SK-N-SH (cell line): ENCODE data around the gene PHOSPHO2. TPM values are rescaled to one million over a fixed set of nuclear protein-coding genes. Genes with fewer than 3 reads are reported as not detected.

Experiments
- CTCF ChIA-PET: fragments of 300-600, 350-600 bp; formaldehyde crosslinking; extraction: SDS; loops from one replicate; lab custom pipeline; 2021; lab: Yijun Ruan, JAX
- POLR2A ChIA-PET: fragments of 350-600 bp; sonication (Branson Sonifier 250); formaldehyde crosslinking; extraction: SDS; loops from one replicate; lab custom pipeline; 2020; ENCODE audit warnings: antibody characterized with exemption, inconsistent platforms; lab: Yijun Ruan, JAX
- DNase-seq: peaks from one replicate; pipeline ENCODE4 v3.0.0; 2012
- H2AFZ ChIP-seq: fragments of 200-600 bp; sonication (generic); 2 replicates; pipeline ENCODE4 v1.8.1; 2016; ENCODE audit warnings: antibody characterized with exemption, mild to moderate bottlenecking, low read depth
- H3F3A ChIP-seq: fragments of 200-600 bp; sonication (generic); replicated peaks from 2 replicates; pipeline ENCODE3; 2016; ENCODE audit warnings: antibody characterized with exemption, mild to moderate bottlenecking; ENCODE audit not compliant: insufficient read depth
- H3K27ac ChIP-seq, 2 experiments: fragments of 200-500 bp in 1 of 2; fragments of 200-600 bp in 1 of 2; sonication (Bioruptor generic) in 1 of 2; sonication (generic), shearing (Covaris generic) in 1 of 2; 2 replicates each; pipeline versions ENCODE4 v1.5.1 to v1.6.1; 2014 to 2016; ENCODE audit warnings: low read depth in 2 of 2, inconsistent platforms in 1 of 2, low read length in 1 of 2, mild to moderate bottlenecking in 1 of 2, mixed read lengths in 1 of 2
- H3K27me3 ChIP-seq: fragments of 200-600 bp; sonication (generic), shearing (Covaris generic); 2 replicates; pipeline ENCODE4 v1.6.1; 2016; ENCODE audit warnings: mixed run types; ENCODE audit not compliant: insufficient read depth
- H3K36me3 ChIP-seq, 2 experiments: fragments of 200-500 bp in 1 of 2; fragments of 200-600 bp in 1 of 2; sonication (Bioruptor generic) in 1 of 2; sonication (generic) in 1 of 2; replicated peaks in 1 of 2; 2 replicates each; pipeline versions ENCODE3 to v1.5.1; 2014 to 2016; ENCODE audit warnings: low read length in 1 of 2, mild to moderate bottlenecking in 1 of 2; ENCODE audit not compliant: insufficient read depth in 2 of 2, control insufficient read depth in 1 of 2
- H3K4me1 ChIP-seq, 2 experiments: fragments of 200-500 bp in 1 of 2; fragments of 200-600 bp in 1 of 2; sonication (Bioruptor generic) in 1 of 2; sonication (generic), shearing (Covaris generic) in 1 of 2; 2 replicates each; pipeline versions ENCODE4 v1.5.1 to v1.6.1; 2014 to 2016; ENCODE audit warnings: low read depth in 1 of 2, low read length in 1 of 2, mixed run types in 1 of 2; ENCODE audit not compliant: insufficient read depth in 2 of 2, control insufficient read depth in 1 of 2
- H3K4me2 ChIP-seq: fragments of 200-600 bp; sonication (generic), shearing (Covaris generic); 2 replicates; pipeline ENCODE4 v1.6.1; 2017; ENCODE audit warnings: mixed run types
- H3K4me3 ChIP-seq, 2 experiments: fragments of 200-500 bp in 1 of 2; fragments of 200-600 bp in 1 of 2; sonication (Bioruptor generic) in 1 of 2; sonication (generic), shearing (Covaris generic) in 1 of 2; 2 replicates each; pipeline versions ENCODE4 v1.5.1 to v1.8.1; 2014 to 2016; ENCODE audit warnings: low read depth in 2 of 2, inconsistent platforms in 1 of 2, low read length in 1 of 2, mild to moderate bottlenecking in 1 of 2, mixed read lengths in 1 of 2, moderate library complexity in 1 of 2
- H3K79me2 ChIP-seq: fragments of 200-600 bp; sonication (generic); 2 replicates; pipeline ENCODE4 v1.8.1; 2017; ENCODE audit warnings: mild to moderate bottlenecking; ENCODE audit not compliant: insufficient read depth
- H3K9ac ChIP-seq: fragments of 200-600 bp; sonication (generic); 2 replicates; pipeline ENCODE4 v1.6.1; 2017; ENCODE audit warnings: mixed run types
- H3K9me2 ChIP-seq: fragments of 200-600 bp; sonication (generic); 2 replicates; pipeline ENCODE4 v1.6.1; 2017; ENCODE audit warnings: mixed run types
- H3K9me3 ChIP-seq: fragments of 200-600 bp; sonication (generic); 2 replicates; pipeline ENCODE4 v1.6.1; 2017; ENCODE audit warnings: mixed run types, mild to moderate bottlenecking, moderate library complexity
- H4K20me1 ChIP-seq: fragments of 200-600 bp; sonication (generic); 2 replicates; pipeline ENCODE4 v1.6.1; 2017; ENCODE audit warnings: mild to moderate bottlenecking, mixed run types; ENCODE audit not compliant: insufficient read depth
- CHD2 ChIP-seq: fragments of 150-350 bp; IDR thresholded peaks from 2 replicates; pipeline ENCODE4 v1.6.1; 2018; ENCODE audit warnings: low read length; ENCODE audit not compliant: partially characterized antibody
- ELF1 ChIP-seq: IDR thresholded peaks from 2 replicates; pipeline ENCODE4 v1.4.0; 2012
- EZH2phosphoT487 ChIP-seq: fragments of 200-600 bp; sonication (generic); IDR thresholded peaks from 2 replicates; pipeline ENCODE4 v1.6.1; 2017; ENCODE audit warnings: low read depth, mixed run types, mild to moderate bottlenecking, antibody characterized with exemption, moderate library complexity, borderline replicate concordance
- GABPA ChIP-seq: IDR thresholded peaks from 2 replicates; pipeline ENCODE4 v1.4.0; 2012; ENCODE audit warnings: low read depth, mild to moderate bottlenecking
- GATA2 ChIP-seq: sonication (generic); formaldehyde crosslinking; IDR thresholded peaks from 2 replicates; pipeline ENCODE4 v1.5.0; 2020; ENCODE audit warnings: mild to moderate bottlenecking, missing genetic modification reagents
- MEF2A ChIP-seq: IDR thresholded peaks from 2 replicates; pipeline ENCODE4 v1.4.0; 2012; ENCODE audit warnings: low read depth, borderline replicate concordance
- MXI1 ChIP-seq: IDR thresholded peaks from 2 replicates; pipeline ENCODE4 v1.6.1; 2012; ENCODE audit warnings: mild to moderate bottlenecking, low read depth, low read length, improper control_type of control experiment
- NFIC ChIP-seq: IDR thresholded peaks from 2 replicates; pipeline ENCODE4 v1.4.0; 2012; ENCODE audit warnings: borderline replicate concordance
- NRF1 ChIP-seq: IDR thresholded peaks from 2 replicates; pipeline ENCODE4 v1.6.1; 2012; ENCODE audit warnings: low read depth, mild to moderate bottlenecking, low read length
- POLR2AphosphoS5 ChIP-seq: IDR thresholded peaks from 2 replicates; pipeline ENCODE4 v1.6.1; 2012; ENCODE audit warnings: low read depth, low read length
- RAD21 ChIP-seq: IDR thresholded peaks from 2 replicates; pipeline ENCODE4 v1.6.1; 2012; ENCODE audit warnings: mild to moderate bottlenecking, low read length
- RCOR1 ChIP-seq: fragments of 150-350 bp; IDR thresholded peaks from 2 replicates; pipeline ENCODE4 v1.6.1; 2017; ENCODE audit warnings: antibody characterized with exemption, low read length
- RFX5 ChIP-seq: IDR thresholded peaks from 2 replicates; pipeline ENCODE4 v1.6.1; 2012; ENCODE audit warnings: mild to moderate bottlenecking, improper control_type of control experiment, low read length
- RXRA ChIP-seq: IDR thresholded peaks from 2 replicates; pipeline ENCODE4 v1.4.0; 2012; ENCODE audit warnings: low read depth, mild to moderate bottlenecking, borderline replicate concordance
- SIN3A ChIP-seq: IDR thresholded peaks from 2 replicates; pipeline ENCODE4 v1.6.1; 2012; ENCODE audit warnings: low read depth, mild to moderate bottlenecking, low read length, moderate library complexity, borderline replicate concordance
- SMC3 ChIP-seq: IDR thresholded peaks from 2 replicates; pipeline ENCODE4 v1.6.1; 2012; ENCODE audit warnings: low read depth, low read length, improper control_type of control experiment
- TAF1 ChIP-seq: IDR thresholded peaks from 2 replicates; pipeline ENCODE4 v1.6.1; 2012; ENCODE audit warnings: low read depth, mild to moderate bottlenecking, low read length, moderate library complexity, borderline replicate concordance
- TCF12 ChIP-seq: IDR thresholded peaks from 2 replicates; pipeline ENCODE4 v1.4.0; 2012
- TEAD4 ChIP-seq: IDR thresholded peaks from 2 replicates; pipeline ENCODE4 v1.4.0; 2012; ENCODE audit warnings: mild to moderate bottlenecking, borderline replicate concordance; ENCODE audit not compliant: insufficient read depth
- YY1 ChIP-seq: IDR thresholded peaks from 2 replicates; pipeline ENCODE4 v1.4.0; 2012; ENCODE audit warnings: low read depth, mild to moderate bottlenecking
- WGBS: methylation state at CpG from one replicate; pipeline ENCODE4 v1.1.6; 2017; ENCODE audit warnings: low lambda C conversion rate; 5-methylcytosine and 5-hydroxymethylcytosine counted together
- polyA plus RNA-seq, 3 experiments: library from polyadenylated mRNA; depleted of rRNA; stranded (reverse); fragments of >200 nt; gene quantifications; 2 replicates each; pipeline ENCODE4 v1.2.3, GENCODE V29; 2012
- TF ChIP-seq, protein P1 (sequence below): fragments of 200-600 bp; sonication (generic); IDR thresholded peaks from 2 replicates; pipeline ENCODE4 v1.6.1; 2017; ENCODE audit warnings: antibody characterized with exemption, mild to moderate bottlenecking, moderate library complexity
- TF ChIP-seq, protein P2 (sequence below): fragments of 150-350 bp; IDR thresholded peaks from 2 replicates; pipeline ENCODE4 v1.6.1; 2017; ENCODE audit warnings: antibody characterized with exemption, low read length, low read depth, borderline replicate concordance
- TF ChIP-seq, protein P3 (sequence below): fragments of 150-350 bp; IDR thresholded peaks from 2 replicates; pipeline ENCODE4 v1.6.1; 2016; ENCODE audit warnings: mild to moderate bottlenecking, low read depth, low read length
- TF ChIP-seq, protein P4 (sequence below): IDR thresholded peaks from 2 replicates; pipeline ENCODE4 v1.4.0; 2012; ENCODE audit warnings: low read depth
- TF ChIP-seq, protein P5 (sequence below): IDR thresholded peaks from 2 replicates; pipeline ENCODE4 v1.4.0; 2012; ENCODE audit warnings: low read depth, borderline replicate concordance

Gene PHOSPHO2, protein sequence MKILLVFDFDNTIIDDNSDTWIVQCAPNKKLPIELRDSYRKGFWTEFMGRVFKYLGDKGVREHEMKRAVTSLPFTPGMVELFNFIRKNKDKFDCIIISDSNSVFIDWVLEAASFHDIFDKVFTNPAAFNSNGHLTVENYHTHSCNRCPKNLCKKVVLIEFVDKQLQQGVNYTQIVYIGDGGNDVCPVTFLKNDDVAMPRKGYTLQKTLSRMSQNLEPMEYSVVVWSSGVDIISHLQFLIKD
- 0.99 and 1.1 TPM in 2 replicates for polyA plus RNA-seq (2012; rRNA removed)
- 1.3 and 2.3 TPM in 2 replicates for polyA plus RNA-seq (2012; cell fraction: cytosol; rRNA removed)
- 2.1 and 2.7 TPM in 2 replicates for polyA plus RNA-seq (2012; cell fraction: nucleus; rRNA removed)

DNA sequence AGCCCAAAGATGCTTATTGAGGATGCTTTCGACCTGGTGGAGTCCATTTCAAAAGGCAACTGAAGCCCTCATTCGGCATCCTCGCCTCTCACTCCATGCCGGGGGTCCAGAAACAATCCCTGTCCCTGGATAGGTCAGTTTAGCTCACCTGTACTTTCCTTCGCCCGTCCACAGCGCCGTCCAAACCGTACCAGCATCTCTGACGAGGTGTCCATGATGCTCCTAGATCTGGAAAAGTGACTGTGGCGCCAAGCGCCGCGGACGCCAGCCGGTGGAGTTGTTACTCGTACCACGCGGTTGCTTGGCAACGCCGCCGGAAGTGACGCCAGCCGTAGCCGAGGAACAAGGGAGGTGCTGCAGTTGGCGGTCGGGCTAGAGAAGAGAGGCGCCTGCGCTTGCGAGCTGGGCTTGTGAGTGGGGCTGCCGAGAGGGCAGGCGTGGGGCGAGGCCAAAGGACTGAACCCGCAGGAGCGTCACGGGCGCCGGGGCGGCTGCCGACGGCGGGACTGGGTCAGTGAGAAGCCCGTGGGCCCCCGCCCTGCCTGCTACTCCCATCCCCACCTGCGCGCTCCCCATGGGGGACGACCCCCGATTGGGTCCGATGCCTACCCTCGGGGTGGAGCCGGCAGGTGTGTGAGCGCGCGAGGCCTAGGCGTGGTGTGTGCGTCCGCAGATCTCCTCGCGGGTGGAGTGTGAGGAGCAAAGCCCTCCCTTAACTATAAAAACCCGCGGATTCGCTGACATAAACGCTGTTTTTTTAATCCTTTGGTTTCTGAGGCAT, at the start of gene PHOSPHO2, which contains the start of gene CFAP210:
TSS of gene PHOSPHO2 (plus strand) at position 357 of the 781 bp plus-strand sequence. CDS start 6,503 bp downstream, outside the sequence.
TSS of gene CFAP210 (minus strand) at position 293 of the 781 bp plus-strand sequence. CDS start at position 215, 78 bp downstream.
- Histone ChIP-seq H3K9me2 (no peaks in the 10 kb centered on the region), H3K4me3 (peak within 1 kb of the TSS; percentile 81 to 89), H3K4me2 (peak within 1 kb of the TSS; percentile 94), H3F3A (no peaks in the 10 kb centered on the region), H3K36me3 (peaks cover 8 to 14% of the 10 kb centered on the region in 2 experiments), H4K20me1 (no peaks in the 10 kb centered on the region), H3K9me3 (no peaks in the 10 kb centered on the region; the same call in 1 of the 2 replicates), H3K4me1 (peaks cover 5 to 7% of the 10 kb centered on the region in 2 experiments; a peak in 3 of 4 replicates), H3K27ac (peak within 1 kb of the TSS; percentile 76 to 83), H3K27me3 (no peaks in the 10 kb centered on the region), H3K9ac (peak within 1 kb of the TSS; percentile 90), H2AFZ (peak within 1 kb of the TSS; percentile 96), H3K79me2 (0 out of 2 replicates have a peak, but pooled peaks cover 8% of the 10 kb centered on the region)
- ChIA-PET CTCF (interaction anchor here (0.8 to 3.2 kb wide), 18 partner anchors 11 to 233 kb away, joined by 3 to 32 read pairs (median 6); partner anchors contain the start of genes KLHL23 and METTL5), POLR2A (interaction anchor here (2.3 kb wide), 1 partner anchor 22 kb away, joined by 18 read pairs; no protein-coding TSS in a partner anchor)
- DNase-seq: peak; percentile 94
- WGBS: under 1% methylated on average over 42 of the region's 63 CpGs
- TF ChIP-seq TAF1: peak; percentile 30; the same call in 1 of the 2 replicates
- no peak for TF ChIP-seq MEF2A
- no peak for TF ChIP-seq GATA2 (CRISPR knock-in tag)
- TF ChIP-seq, protein P1, sequence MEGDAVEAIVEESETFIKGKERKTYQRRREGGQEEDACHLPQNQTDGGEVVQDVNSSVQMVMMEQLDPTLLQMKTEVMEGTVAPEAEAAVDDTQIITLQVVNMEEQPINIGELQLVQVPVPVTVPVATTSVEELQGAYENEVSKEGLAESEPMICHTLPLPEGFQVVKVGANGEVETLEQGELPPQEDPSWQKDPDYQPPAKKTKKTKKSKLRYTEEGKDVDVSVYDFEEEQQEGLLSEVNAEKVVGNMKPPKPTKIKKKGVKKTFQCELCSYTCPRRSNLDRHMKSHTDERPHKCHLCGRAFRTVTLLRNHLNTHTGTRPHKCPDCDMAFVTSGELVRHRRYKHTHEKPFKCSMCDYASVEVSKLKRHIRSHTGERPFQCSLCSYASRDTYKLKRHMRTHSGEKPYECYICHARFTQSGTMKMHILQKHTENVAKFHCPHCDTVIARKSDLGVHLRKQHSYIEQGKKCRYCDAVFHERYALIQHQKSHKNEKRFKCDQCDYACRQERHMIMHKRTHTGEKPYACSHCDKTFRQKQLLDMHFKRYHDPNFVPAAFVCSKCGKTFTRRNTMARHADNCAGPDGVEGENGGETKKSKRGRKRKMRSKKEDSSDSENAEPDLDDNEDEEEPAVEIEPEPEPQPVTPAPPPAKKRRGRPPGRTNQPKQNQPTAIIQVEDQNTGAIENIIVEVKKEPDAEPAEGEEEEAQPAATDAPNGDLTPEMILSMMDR: no peak
- TF ChIP-seq SIN3A: peak; percentile 76
- TF ChIP-seq NRF1: peak; percentile 78
- no peak for TF ChIP-seq TEAD4
- TF ChIP-seq MXI1: peak; percentile 95
- TF ChIP-seq SMC3: peak; percentile 8; the same call in 1 of the 2 replicates
- TF ChIP-seq, protein P2, sequence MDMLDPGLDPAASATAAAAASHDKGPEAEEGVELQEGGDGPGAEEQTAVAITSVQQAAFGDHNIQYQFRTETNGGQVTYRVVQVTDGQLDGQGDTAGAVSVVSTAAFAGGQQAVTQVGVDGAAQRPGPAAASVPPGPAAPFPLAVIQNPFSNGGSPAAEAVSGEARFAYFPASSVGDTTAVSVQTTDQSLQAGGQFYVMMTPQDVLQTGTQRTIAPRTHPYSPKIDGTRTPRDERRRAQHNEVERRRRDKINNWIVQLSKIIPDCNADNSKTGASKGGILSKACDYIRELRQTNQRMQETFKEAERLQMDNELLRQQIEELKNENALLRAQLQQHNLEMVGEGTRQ: no peak
- TF ChIP-seq, protein P3, sequence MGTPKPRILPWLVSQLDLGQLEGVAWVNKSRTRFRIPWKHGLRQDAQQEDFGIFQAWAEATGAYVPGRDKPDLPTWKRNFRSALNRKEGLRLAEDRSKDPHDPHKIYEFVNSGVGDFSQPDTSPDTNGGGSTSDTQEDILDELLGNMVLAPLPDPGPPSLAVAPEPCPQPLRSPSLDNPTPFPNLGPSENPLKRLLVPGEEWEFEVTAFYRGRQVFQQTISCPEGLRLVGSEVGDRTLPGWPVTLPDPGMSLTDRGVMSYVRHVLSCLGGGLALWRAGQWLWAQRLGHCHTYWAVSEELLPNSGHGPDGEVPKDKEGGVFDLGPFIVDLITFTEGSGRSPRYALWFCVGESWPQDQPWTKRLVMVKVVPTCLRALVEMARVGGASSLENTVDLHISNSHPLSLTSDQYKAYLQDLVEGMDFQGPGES: no peak
- peak; percentile 90 for TF ChIP-seq RFX5
- TF ChIP-seq YY1: 0 out of 2 replicates have a peak, but pooled peaks have one; percentile 46
- peak; percentile 46 for TF ChIP-seq CHD2
- TF ChIP-seq POLR2AphosphoS5: peak; percentile 78
- peak; percentile 31; the same call in 1 of the 2 replicates for TF ChIP-seq RAD21
- TF ChIP-seq, protein P4, sequence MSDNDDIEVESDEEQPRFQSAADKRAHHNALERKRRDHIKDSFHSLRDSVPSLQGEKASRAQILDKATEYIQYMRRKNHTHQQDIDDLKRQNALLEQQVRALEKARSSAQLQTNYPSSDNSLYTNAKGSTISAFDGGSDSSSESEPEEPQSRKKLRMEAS: peak; percentile 65; the same call in 1 of the 2 replicates
- TF ChIP-seq, protein P5, sequence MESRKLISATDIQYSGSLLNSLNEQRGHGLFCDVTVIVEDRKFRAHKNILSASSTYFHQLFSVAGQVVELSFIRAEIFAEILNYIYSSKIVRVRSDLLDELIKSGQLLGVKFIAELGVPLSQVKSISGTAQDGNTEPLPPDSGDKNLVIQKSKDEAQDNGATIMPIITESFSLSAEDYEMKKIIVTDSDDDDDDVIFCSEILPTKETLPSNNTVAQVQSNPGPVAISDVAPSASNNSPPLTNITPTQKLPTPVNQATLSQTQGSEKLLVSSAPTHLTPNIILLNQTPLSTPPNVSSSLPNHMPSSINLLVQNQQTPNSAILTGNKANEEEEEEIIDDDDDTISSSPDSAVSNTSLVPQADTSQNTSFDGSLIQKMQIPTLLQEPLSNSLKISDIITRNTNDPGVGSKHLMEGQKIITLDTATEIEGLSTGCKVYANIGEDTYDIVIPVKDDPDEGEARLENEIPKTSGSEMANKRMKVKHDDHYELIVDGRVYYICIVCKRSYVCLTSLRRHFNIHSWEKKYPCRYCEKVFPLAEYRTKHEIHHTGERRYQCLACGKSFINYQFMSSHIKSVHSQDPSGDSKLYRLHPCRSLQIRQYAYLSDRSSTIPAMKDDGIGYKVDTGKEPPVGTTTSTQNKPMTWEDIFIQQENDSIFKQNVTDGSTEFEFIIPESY: no peak
- TF ChIP-seq RXRA: no peak
- TF ChIP-seq GABPA: peak; percentile 76
- TF ChIP-seq RCOR1: no peak
- TF ChIP-seq NFIC: no peak
- TF ChIP-seq TCF12: no peak
- TF ChIP-seq ELF1: no peak
- no peak for TF ChIP-seq EZH2phosphoT487
- TF ChIP-seq, all 33 proteins: peak for 12
